GM10847 (cell line): ENCODE data around the gene FBXO47.

ENCODE experiments used
- POLR2A ChIP-seq: IDR thresholded peaks from 2 replicates; pipeline ENCODE4 v1.6.1; 2011; ENCODE audit not compliant: insufficient read length; ENCODE audit errors: extremely low read depth

The FBXO47 gene

GRCh38 chr17:38917259-38917658 is 49.9 kb downstream of the FBXO47 start:
- TF ChIP-seq POLR2A: no peak

DNA sequence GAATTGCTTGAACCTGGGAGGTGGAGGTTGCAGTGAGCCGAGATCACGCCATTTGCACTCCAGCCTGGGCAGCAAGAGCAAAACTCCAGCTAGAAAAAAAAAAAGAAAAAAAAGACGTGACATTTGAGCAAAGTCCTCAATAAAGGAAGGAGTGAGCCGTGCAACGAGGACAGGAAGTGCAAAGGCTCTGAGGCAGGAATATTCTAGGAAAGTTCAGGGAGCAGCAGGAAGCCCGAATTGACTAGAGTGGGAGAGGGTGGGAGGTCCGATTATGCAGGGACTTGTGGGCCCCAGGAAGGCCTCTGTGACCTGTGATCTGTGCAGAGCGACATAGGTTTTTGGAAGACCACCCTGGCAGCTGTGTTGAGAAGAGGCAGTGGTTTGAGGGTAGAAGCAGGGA is 50.4 kb downstream of the FBXO47 start:
- TF ChIP-seq POLR2A: no peak

DNA sequence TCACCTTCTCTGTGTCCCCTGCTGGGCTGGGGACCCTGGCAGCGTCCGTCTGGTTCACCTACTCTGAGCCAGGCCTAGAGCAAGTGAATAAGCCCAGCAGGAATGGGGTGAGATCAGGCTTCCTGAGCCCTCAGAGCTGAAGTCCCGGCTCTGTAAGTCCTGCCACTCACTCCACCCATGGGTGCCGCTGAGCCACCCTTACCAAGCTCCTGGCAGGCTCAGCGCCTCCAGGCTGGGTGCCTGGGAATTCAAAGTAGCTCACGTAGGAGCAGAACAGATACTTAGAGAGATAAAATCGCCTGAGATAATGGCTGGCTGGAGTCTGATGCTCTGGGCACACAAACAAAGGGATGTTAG is 51.6 kb downstream of the FBXO47 start:
- TF ChIP-seq POLR2A: no peak

DNA sequence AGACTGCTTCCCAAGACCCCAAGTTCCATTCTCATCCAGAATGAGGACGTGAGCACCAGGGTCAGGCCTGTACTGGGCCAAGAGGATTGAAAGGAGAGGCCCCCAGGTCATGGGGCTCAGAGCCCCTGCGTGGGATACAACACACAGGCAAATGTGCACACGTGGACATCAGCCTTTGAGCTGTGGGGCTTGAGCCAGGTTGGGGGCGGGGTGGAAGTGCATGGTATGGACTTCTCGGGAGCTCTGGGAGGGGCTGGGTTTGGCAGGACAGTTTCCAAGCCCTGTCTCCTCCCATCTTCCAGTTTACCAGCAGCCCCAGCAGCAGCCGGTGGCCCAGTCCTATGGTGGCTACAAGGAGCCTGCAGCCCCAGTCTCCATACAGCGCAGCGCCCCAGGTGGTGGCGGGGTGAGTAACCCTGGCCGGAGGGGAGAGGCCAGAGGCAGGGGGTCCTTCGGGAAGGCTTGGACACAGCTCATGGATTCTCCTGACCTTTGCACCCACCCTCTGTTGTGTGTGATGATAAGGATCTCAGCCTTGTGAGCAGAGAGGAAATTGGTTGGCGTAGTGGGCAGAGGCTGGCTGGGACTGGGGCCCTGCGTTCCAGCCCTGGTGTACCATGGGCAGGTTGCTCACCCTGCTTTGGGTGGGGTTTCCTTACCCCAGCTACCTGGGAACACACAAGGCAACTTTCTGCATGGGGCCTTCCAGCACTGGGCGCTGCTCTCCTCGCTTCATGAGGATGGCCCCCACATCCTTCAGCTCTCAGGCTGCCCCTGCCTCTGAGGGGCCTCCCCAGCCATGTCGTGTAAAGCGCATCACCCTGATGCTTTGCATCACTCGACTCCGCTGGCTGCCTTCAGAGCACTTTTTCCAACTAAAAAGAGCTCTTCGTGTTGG is 52.2 kb downstream of the FBXO47 start:
- no peak for TF ChIP-seq POLR2A

DNA sequence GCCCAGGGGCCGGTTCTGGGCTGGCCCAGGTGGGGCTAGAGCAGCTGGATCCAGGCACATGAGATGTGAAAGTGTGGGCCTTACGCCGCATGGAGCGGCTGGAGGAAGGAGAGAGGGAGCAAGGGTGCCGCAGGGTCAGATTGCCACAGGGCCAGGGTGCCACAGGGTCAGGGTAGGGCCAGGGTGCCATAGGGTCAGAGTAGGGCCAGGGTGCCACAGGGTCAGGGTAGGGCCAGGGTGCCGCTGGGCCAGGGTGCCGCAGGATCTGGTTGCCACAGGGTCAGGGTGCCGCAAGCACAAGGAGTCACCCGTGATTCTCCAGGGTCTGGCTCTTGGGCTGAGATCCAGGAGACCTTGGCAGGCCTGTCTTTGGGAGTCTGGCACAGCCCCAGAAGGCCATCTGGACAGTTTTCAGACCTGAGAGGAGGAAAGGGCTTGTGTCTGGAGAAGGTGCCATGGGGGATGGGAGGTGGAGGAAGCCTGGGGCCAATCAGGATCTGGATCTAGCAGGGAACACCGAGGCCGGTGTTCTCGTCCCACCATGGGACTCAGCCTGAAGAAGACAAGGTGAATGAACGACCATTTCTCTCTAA is 54.9 kb downstream of the FBXO47 start:
- TF ChIP-seq POLR2A: no peak

DNA sequence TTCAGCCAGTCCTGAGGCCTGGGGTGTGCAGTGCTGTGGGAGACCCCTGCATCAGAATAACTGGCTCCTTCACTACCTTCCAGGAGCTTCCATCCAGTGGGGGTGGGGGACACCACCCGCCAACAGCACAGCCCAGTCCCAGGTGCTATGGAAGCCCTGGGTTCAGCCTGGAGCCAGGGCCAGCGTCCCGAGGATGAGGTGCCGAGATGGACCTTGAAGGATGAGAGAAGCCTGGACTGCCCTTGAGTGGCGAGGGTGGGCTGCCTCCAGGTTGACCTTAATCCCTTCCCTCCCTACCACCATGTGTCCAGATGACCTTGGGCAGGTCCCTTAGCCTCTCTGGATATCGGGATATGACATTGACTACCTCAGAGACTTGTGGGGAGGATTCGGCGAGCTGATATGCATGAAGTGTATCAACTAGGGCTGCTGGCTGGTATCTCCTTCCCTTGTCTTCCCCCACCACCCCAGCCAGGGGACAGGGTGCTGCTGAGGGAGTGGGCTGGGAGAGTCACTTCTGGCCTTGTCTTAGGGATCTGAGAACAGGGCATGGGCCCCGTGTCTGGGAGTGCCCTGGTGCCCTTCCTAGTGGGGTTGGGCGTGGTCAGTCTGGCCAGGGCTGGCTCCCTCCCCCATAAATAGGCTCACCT is 56.0 kb downstream of the FBXO47 start:
- no peak for TF ChIP-seq POLR2A

DNA sequence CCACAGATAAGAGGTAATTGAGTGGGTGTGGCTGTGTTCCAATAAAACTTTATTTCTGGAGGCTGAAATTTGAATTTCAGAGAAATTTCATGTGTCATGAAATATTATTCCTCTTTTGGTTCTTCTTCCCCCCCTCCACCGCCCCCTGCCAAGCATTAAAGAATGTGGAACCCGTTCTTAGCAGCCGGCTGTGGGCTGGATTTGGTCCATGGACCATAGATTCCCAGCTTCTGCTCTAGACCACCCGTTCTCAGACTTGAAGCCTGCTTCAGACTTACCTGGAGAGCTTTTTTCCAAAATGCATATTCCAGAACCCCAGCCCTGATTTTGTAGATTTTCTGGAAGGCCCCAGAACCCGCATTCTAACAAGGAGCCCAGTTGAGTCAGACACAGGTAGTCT is 56.9 kb downstream of the FBXO47 start:
- no peak for TF ChIP-seq POLR2A

GRCh38 chr17:38908676-38909181 is 58.5 kb downstream of the FBXO47 start:
- TF ChIP-seq POLR2A: no peak

- no peak for TF ChIP-seq POLR2A
These were observed 59.1 kb downstream of the FBXO47 start for GRCh38 chr17:38907930-38908675.

- no peak for TF ChIP-seq POLR2A
These were observed 60.6 kb downstream of the FBXO47 start for GRCh38 chr17:38906460-38907228.

GRCh38 chr17:38905375-38905774 is 61.8 kb downstream of the FBXO47 start:
- no peak for TF ChIP-seq POLR2A

DNA sequence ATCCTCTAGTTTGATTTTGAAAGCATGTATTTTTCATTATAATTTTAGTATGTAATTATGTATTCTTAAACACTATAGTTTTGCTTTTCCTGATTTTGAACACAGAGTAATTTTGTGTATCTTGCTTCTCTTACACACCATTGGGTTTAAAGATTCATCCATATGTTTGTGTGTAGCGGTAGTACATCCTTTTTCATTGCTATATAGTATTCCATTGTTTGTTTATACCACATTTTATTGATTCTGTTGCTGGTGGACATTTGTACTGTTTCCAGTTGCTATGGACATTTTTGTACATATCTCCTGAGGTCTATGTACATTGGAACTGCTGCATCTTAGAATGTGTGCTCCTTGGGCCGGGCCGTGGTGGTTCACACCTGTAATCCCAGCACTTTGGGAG is 62.3 kb downstream of the FBXO47 start:
- no peak for TF ChIP-seq POLR2A

DNA sequence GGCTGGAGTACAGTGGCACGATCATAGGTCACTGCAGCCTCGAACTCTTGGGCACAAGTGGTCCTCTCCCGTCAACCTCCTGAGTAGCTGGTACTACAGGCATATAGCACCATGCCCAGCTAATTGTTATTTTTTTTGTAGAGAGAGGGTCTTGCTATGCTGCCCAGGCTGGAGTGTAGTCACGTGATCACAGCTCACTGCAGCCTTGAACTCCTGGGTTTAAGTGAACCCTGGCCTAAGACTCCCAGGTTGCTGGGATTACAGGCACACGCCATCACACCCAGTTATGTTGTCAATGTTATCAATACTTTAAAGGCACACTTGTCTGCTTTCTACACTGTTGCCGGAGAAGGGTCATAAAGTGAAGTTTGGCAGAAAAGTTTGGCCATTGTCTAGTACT is 63.8 kb downstream of the FBXO47 start:
- TF ChIP-seq POLR2A: no peak

- no peak for TF ChIP-seq POLR2A
These were observed 66.1 kb downstream of the FBXO47 start for GRCh38 chr17:38900978-38901656.
